Adipose tissue (tissue), 3 donors: ENCODE data around the gene ACBD5. TPM values are rescaled to one million over a fixed set of nuclear protein-coding genes. Genes with fewer than 3 reads are reported as not detected.
"Not testable (repeated sequence)": the region's sequence is repeated elsewhere in the genome, so short reads cannot be mapped to it uniquely, and the experiment has no call there.

Experiments
- H3K27ac ChIP-seq: one replicate; pipeline ENCODE4 v1.5.1; 2013; ENCODE audit warnings: low read depth, low read length
- WGBS, 3 donors: extraction: QIAGEN DNeasy Blood & Tissue Kit; methylation state at CpG; one replicate each; pipeline ENCODE4 v1.1.7; 2013; 5-methylcytosine and 5-hydroxymethylcytosine counted together
- polyA plus RNA-seq, 3 donors: library from polyadenylated mRNA; stranded (reverse); fragments of 200-250 nt; gene quantifications; one replicate each; pipeline ENCODE4 v1.2.3, GENCODE V29; 2013
- donor health status: healthy with polysubstance abuse.
- donor health status: Bipolar disorder and iron deficiency.
- donor health status: healthy.

Gene ACBD5
- polyA plus RNA-seq, 3 donors = 6.1 to 18.9 (median 14.6) TPM

DNA sequence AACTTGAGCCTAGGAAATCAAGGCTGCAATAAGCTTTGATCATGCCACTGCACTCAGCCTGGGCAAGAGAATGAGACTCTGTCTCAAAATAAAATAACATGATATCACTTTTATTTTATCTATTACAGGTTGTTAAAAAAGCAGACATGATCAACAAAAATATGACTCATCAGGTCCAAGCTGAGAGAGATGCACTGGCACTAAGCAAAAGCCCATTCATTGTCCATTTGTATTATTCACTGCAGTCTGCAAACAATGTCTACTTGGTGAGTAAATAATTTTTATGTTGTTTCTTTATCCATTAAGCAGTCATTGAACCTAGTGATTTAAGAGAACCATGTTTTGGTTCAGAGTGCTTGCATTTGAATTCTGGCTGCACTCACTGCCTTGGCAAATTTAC, 82.2 kb downstream of the ACBD5 start:
- no peak overlapping the region for H3K27ac ChIP-seq

DNA sequence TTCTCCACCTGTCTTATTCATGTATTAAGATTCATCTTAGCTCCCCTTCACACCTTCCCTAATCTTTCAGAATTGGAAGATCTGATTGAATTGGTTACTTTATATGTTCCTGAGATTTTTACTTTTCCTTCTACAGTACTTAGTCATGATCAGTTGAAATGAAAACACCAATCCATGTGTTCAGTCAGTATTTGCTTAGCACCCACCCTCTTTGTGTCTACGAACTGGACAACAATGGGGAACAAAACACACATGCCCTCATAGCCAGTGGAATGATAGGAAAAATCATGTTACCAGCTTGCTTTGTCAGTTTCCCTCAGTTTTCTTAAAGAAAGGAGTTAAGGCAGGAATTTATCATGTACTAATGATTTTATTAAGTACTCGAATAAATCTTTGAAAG, 83.4 kb downstream of the ACBD5 start:
- 82 to 87% (median 83%) methylated on average over 2 of the region's 2 CpGs for WGBS, 3 donors
- H3K27ac ChIP-seq = no peak overlapping the region

DNA sequence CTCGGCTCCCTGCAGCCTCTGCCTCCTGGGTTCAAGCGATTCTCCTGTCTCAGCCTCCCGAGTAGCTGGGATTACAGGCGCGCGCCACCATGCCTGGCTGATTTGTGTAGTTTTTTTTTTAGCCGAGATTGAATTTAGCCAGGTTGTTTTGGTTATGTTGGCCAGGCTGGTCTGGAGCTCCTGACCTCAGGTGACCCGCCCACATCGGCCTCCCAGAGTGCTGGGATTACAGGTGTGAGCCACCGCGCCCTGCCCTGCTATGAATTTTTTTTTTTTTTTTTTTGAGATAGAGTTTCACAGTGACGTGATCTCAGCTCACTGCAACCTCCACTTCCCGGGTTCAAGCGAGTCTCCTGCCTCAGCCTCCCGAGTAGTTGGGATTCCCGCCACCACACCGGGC, 84.0 kb downstream of the ACBD5 start:
- not testable (repeated sequence) for H3K27ac ChIP-seq
- WGBS, 3 donors = 85 to 90% (median 86%) methylated on average over 17 of the region's 17 CpGs

DNA sequence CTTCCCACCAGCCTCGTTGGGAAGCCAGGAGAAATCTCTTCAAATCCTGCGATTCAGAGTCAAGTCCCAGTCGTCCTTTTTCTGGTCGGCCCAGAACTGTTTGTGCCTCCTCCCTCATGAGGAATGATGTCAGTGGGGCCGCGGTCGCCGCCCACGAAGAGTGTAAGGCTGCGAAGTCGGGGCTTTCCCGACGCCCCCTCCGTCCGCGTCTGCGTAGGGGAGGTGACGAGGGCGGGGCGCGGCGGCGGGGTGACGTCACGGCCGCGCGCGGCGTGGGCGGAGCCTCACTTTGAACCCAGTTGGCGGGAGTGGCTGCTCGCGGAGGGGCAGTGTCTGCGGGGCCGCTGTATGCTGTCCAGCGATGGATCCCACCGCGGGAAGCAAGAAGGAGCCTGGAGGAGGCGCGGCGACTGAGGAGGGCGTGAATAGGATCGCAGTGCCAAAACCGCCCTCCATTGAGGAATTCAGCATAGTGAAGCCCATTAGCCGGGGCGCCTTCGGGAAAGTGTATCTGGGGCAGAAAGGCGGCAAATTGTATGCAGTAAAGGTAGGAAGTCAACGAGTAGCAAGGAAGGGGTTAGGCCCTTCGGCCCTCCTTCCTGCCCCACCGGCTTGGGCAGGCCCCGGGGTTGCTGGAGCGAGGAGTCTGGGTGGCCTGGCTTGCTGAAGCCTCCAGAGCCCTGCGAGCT, 85.4 kb downstream of the ACBD5 start, which contains the start of gene MASTL:
MASTL (plus strand) TSS at position 287 of the 689 bp plus-strand sequence; CDS start at position 362, 75 bp downstream.
- peak within 1 kb of the TSS; percentile 94 for H3K27ac ChIP-seq
- WGBS, 3 donors = 0 to 1% (median 0%) methylated on average over 54 to 55 of the region's 55 CpGs

DNA sequence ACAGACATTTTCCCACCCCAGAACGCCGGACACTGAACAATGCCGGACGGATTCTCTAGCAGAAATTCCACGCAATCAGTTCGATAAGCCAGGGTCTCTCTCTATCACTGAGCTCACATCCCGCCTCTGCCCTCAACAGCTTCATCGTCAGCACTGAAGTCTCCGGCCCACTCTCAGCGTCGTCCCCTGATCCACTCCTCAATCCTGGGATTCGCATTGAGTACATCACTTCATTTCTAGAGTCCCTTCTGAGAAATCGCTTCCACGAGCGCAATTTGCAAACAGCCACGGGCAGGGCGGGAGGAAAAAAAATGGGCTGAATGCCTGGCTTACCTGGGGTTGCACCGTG, 86.8 kb downstream of the ACBD5 start:
- peak overlapping the region; percentile 94 for H3K27ac ChIP-seq
- WGBS, 3 donors = 1% methylated on average over 18 of the region's 18 CpGs

DNA sequence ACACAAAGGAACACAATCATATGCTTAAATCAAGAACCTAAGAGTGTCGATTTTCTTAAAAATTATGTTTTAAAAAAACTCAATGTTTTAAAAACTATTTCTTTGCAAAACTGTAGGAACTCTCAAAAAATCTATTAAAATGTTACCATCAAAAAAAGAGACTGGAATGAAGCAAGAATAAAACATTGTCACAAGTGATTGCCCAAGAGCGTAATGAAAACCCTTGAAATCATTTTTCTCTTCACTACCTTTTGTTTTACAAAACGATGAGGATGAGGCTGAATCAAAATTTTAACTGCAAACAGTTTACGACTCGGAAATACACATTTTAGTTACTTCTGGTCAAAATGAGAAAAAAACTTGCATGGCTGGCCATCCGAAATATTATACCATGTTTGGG, 87.3 kb downstream of the ACBD5 start:
- H3K27ac ChIP-seq = no peak overlapping the region
- WGBS, 3 donors = 2 to 4% (median 3%) methylated on average over 6 of the region's 6 CpGs

DNA sequence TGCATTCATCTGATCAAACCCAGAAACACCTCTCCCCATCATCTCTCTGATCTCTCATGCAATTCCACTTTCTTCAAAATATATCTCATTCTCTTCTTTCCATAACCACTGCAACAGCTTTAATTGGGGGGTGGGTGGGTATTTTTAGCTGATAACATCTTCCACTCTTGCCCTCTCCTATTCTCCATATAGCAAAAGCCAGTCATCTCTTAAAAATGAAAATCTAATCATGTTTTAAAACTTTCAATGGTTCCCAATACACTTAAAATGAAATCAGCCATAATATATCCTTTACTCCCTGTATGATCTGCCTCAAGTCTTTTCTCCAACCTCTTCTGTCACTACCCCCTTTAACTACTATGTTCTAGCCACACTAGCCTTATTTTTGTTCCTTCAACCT, 87.9 kb downstream of the ACBD5 start:
- no peak overlapping the region for H3K27ac ChIP-seq

DNA sequence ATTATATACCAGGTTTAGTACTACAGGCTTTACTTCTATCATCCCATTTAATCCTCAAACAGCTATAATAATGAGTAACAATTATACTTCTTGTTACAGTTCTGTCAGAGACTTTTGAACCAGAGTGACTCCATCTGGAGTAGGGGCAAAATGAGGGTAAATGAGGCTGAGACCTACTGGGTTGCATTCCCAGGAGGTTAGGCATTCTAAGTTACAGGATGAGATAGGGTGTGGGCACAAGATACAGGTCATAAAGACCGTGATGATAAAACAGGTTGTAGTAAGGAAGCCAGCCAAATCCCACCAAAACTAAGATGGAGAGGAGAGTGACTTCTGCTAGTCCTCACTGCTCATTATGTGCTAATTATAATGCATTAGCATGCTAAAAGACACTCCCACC, 90.3 kb downstream of the ACBD5 start:
- WGBS, 3 donors = 80 to 95% (median 89%) methylated on average over 1 of the region's 1 CpG

DNA sequence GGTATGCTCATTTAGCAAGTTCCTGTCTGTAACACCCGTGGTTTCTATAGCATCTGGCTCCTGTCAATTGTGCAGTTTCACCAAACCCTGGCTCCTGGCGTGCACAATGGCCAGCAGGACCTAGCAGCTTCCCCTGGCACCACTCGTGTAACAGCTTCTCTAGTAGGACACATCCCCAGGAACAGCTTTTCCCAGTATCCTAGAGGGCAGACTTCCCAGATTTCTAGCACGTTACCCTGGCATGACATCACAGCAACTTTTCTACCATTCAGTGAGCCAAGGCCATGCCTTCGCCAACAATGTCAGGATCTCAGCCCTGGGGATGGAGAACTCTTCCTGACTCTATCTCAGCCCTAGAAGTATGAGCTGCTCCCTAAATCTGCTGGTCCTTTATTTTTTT, 92.9 kb downstream of the ACBD5 start:
- 57 to 91% (median 68%) methylated on average over 5 of the region's 5 CpGs for WGBS, 3 donors
- H3K27ac ChIP-seq = no peak overlapping the region

More for the DNA sequence above, 90.3 kb downstream of the ACBD5 start:
- H3K27ac ChIP-seq = no peak overlapping the region

DNA sequence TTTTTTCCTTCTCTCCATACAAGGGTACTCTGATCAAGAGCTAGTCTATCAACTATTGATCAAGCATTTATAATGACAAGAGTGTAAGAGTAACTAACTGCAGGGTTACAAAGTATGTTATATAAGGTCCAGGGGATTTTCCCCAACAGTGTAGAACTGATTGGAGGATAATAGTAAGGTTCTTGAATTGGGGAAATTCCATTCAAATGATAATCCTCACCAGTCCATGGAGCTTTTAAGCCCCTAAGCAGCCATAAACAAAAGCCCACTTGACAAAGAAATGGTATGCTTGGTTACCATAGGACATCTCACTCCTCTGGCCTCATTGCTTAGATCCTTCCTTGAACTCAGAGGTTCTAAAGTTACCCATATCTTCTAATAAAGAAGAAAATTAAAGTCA, 94.7 kb downstream of the ACBD5 start:
- no peak overlapping the region for H3K27ac ChIP-seq

Other genes starting within 250 kb of the ACBD5 start
- 1 to 10 TPM; 1.2 to 3.1 (median 1.4) TPM for gene ANKRD26, start 140.3 kb downstream of the ACBD5 start, polyA plus RNA-seq
- gene YME1L1, start 86.4 kb downstream of the ACBD5 start, polyA plus RNA-seq = 10 to 100 TPM; 30.8 to 46.8 (median 43.5) TPM
- gene MASTL, start 85.4 kb downstream of the ACBD5 start, polyA plus RNA-seq = 1 to 10 TPM; 1.7 to 5.4 (median 4.5) TPM